Neuronal stem cell (in vitro differentiated cells): Measurements from ENCODE around the gene PRR29.

ENCODE experiments used
- DNase-seq: peaks from one replicate; pipeline ENCODE4 v3.0.0-alpha.2; 2013; ENCODE audit warnings: low spot score
- H2AFZ ChIP-seq: one replicate; pipeline ENCODE4 v1.6.1; 2013; ENCODE audit warnings: mild to moderate bottlenecking, low read length, inconsistent platforms
- H2AK5ac ChIP-seq: 2 replicates; pipeline ENCODE4 v1.6.1; 2013; ENCODE audit warnings: low read depth, mild to moderate bottlenecking, inconsistent platforms, low read length, moderate library complexity, mixed read lengths
- H2BK120ac ChIP-seq: 2 replicates; pipeline ENCODE4 v1.6.1; 2013; ENCODE audit warnings: low read depth, mild to moderate bottlenecking, inconsistent platforms, low read length, moderate library complexity, mixed read lengths
- H2BK12ac ChIP-seq: one replicate; pipeline ENCODE4 v1.6.1; 2013; ENCODE audit warnings: low read length, inconsistent platforms
- H2BK15ac ChIP-seq: 2 replicates; pipeline ENCODE4 v1.6.1; 2013; ENCODE audit warnings: mild to moderate bottlenecking, low read length, inconsistent platforms, mixed read lengths
- H2BK5ac ChIP-seq: one replicate; pipeline ENCODE4 v1.6.1; 2013; ENCODE audit warnings: inconsistent platforms, mild to moderate bottlenecking, low read length, moderate library complexity
- H3K14ac ChIP-seq: one replicate; pipeline ENCODE4 v1.6.1; 2013; ENCODE audit warnings: low read length, inconsistent platforms
- H3K18ac ChIP-seq: 2 replicates; pipeline ENCODE4 v1.6.1; 2013; ENCODE audit warnings: low read length, inconsistent platforms
- H3K23ac ChIP-seq: 2 replicates; pipeline ENCODE4 v1.6.1; 2013; ENCODE audit warnings: low read depth, mild to moderate bottlenecking, mixed read lengths, low read length, inconsistent platforms; ENCODE audit not compliant: poor library complexity
- H3K27ac ChIP-seq: replicated peaks from 3 replicates; pipeline ENCODE4 v1.5.1; 2013; ENCODE audit warnings: low read length, inconsistent platforms
- H3K27me3 ChIP-seq, 3 experiments: 2 replicates each; pipeline ENCODE4 v1.6.1; 2013; ENCODE audit warnings: low read length in 3 of 3, mild to moderate bottlenecking in 2 of 3, inconsistent platforms in 1 of 3, low read depth in 1 of 3, mixed read lengths in 1 of 3, moderate library complexity in 1 of 3; ENCODE audit not compliant: control insufficient read depth in 3 of 3, insufficient read depth in 3 of 3
- H3K36me3 ChIP-seq, 2 donors: replicated peaks in 1 of 2; 2 replicates each; pipeline ENCODE4 v1.6.1; 2013; ENCODE audit warnings: low read length in 2 of 2; ENCODE audit not compliant: control insufficient read depth in 2 of 2, insufficient read depth in 2 of 2
- H3K4ac ChIP-seq: 2 replicates; pipeline ENCODE4 v1.6.1; 2013; ENCODE audit warnings: inconsistent platforms, mild to moderate bottlenecking, low read length, moderate library complexity
- H3K4me1 ChIP-seq, 2 donors: 1 replicate in 1 of 2; 2 replicates in 1 of 2; pipeline ENCODE4 v1.6.1; 2013; ENCODE audit warnings: low read length in 2 of 2, low read depth in 1 of 2; ENCODE audit not compliant: control insufficient read depth in 2 of 2, insufficient read depth in 1 of 2
- H3K4me2 ChIP-seq: one replicate; pipeline ENCODE4 v1.6.1; 2013; ENCODE audit warnings: mild to moderate bottlenecking, low read length, inconsistent platforms; ENCODE audit not compliant: insufficient read depth, poor library complexity, severe bottlenecking
- H3K4me3 ChIP-seq, 2 donors: 2 replicates each; pipeline ENCODE4 v1.5.1; 2013; ENCODE audit warnings: low read length in 2 of 2, mild to moderate bottlenecking in 2 of 2, inconsistent platforms in 1 of 2, moderate library complexity in 1 of 2
- H3K79me1 ChIP-seq: one replicate; pipeline ENCODE4 v1.6.1; 2013; ENCODE audit warnings: low read depth, mild to moderate bottlenecking, inconsistent platforms, low read length, moderate library complexity
- H3K9ac ChIP-seq: one replicate; pipeline ENCODE4 v1.6.1; 2013; ENCODE audit warnings: mild to moderate bottlenecking, low read depth, low read length, inconsistent platforms; ENCODE audit not compliant: poor library complexity
- H3K9me3 ChIP-seq, 2 donors: replicated peaks in 1 of 2; 2 replicates each; pipeline versions ENCODE3 to v1.6.1; 2013; ENCODE audit warnings: low read length in 2 of 2, mild to moderate bottlenecking in 2 of 2, inconsistent platforms in 1 of 2, low read depth in 1 of 2, mixed read lengths in 1 of 2, moderate library complexity in 1 of 2; ENCODE audit not compliant: control insufficient read depth in 2 of 2, insufficient read depth in 1 of 2
- H4K8ac ChIP-seq: one replicate; pipeline ENCODE4 v1.6.1; 2013; ENCODE audit warnings: low read depth, mild to moderate bottlenecking, inconsistent platforms, low read length, moderate library complexity
- H4K91ac ChIP-seq: one replicate; pipeline ENCODE4 v1.6.1; 2013; ENCODE audit warnings: low read length, low read depth, mild to moderate bottlenecking, inconsistent platforms; ENCODE audit not compliant: poor library complexity
- WGBS, 2 donors: extraction: QIAGEN DNeasy Blood & Tissue Kit; methylation state at CpG; one replicate each; pipeline ENCODE4 v1.1.7; 2013; ENCODE audit warnings: missing lambda C conversion rate in 2 of 2, mixed read lengths in 1 of 2; ENCODE audit not compliant: insufficient read length in 2 of 2, insufficient replicate concordance in 1 of 2; ENCODE audit errors: extremely low coverage in 2 of 2; 5-methylcytosine and 5-hydroxymethylcytosine counted together

Gene PRR29

GRCh38 chr17:63962298-63962744 is 35.8 kb upstream of the PRR29 start:
- H3K4me3 ChIP-seq, result peak overlapping the region in 1 of 2 donors; percentile 32
- H2BK12ac ChIP-seq, result no peak overlapping the region
- no peaks in the 10 kb centered on the region for H3K79me1 ChIP-seq
- no peak for DNase-seq
- H3K9ac ChIP-seq, result no peak overlapping the region
- peak overlapping the region; percentile 84 for H2BK5ac ChIP-seq
- H4K8ac ChIP-seq, result no peak overlapping the region
- peak overlapping the region; percentile 2 for H2BK120ac ChIP-seq
- peak overlapping the region; percentile 86 for H3K18ac ChIP-seq
- no CpG with 5 or more reads among the region's 10 CpGs for WGBS, 2 donors
- H2AK5ac ChIP-seq, result peak overlapping the region; percentile 64
- no peak overlapping the region for H3K4ac ChIP-seq
- no peak overlapping the region for H3K14ac ChIP-seq
- H2BK15ac ChIP-seq, result no peak overlapping the region
- peak overlapping the region; percentile 50 for H3K27ac ChIP-seq
- H2AFZ ChIP-seq, result no peak overlapping the region
- H3K36me3 ChIP-seq, result no peaks in the 10 kb centered on the region
- H3K27me3 ChIP-seq, result peaks cover 0 to 31% (median 0%) of the 10 kb centered on the region in 3 experiments
- H3K4me1 ChIP-seq, result peaks cover 0 to 25% of the 10 kb centered on the region in 2 donors
- peak overlapping the region; percentile 19 for H3K4me2 ChIP-seq
- H4K91ac ChIP-seq, result no peak overlapping the region
- no peaks in the 10 kb centered on the region for H3K9me3 ChIP-seq
- H3K23ac ChIP-seq, result no peak overlapping the region

- Histone ChIP-seq H3K36me3 (no peaks in the 10 kb centered on the region), H3K27ac (no peak overlapping the region), H2BK5ac (peak overlapping the region; percentile 6), H2AFZ (no peak overlapping the region), H3K23ac (no peak overlapping the region), H3K18ac (no peak overlapping the region), H4K8ac (no peak overlapping the region), H3K9me3 (no peaks in the 10 kb centered on the region), H3K4me2 (no peak overlapping the region), H2BK12ac (peak overlapping the region; percentile 64), H3K79me1 (no peaks in the 10 kb centered on the region), H3K9ac (no peak overlapping the region), H3K4me3 (no peak overlapping the region), H3K4ac (no peak overlapping the region), H2BK15ac (peak overlapping the region; percentile 95), H3K14ac (no peak overlapping the region), H4K91ac (no peak overlapping the region), H3K4me1 (peaks cover 0 to 25% of the 10 kb centered on the region in 2 donors), H3K27me3 (peaks cover 0 to 31% (median 0%) of the 10 kb centered on the region in 3 experiments), H2BK120ac (no peak overlapping the region), H2AK5ac (peak overlapping the region; percentile 94)
- DNase-seq, result no peak
- no CpG with 5 or more reads among the region's 4 CpGs for WGBS, 2 donors
Measured at GRCh38 chr17:63963123-63963522, 35.0 kb upstream of the PRR29 start.

DNA sequence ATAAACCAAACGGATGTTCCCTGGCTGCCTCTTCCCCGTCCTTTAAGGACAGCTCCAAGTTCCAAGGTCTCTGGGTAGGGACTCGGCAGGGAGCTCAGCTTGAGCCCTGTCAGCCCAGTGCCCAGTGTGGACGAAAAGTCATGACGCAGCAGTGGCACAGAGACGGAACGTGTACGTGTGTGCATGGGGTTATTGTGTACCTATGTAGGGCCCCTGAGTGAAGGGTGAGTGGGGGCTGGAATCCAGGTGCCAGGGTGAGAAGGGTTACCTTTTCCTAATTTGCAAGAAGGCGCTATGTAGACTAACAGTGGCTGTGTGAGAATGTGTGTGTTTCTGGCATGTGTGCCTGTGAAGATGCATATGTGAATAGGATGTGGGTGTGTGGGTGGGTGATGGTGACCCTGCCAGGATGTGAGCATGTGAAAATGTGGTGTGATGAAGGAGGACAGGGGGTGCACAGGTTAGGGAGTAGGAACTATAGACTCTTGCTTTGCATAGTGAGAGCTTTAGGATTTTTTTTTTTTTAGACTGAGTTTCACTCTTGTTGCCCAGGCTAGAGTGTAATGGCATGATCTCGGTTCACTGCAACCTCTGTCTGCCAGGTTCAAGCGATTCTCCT is 31.4 kb upstream of the PRR29 start:
- peaks cover 0 to under 1% of the 10 kb centered on the region in 2 donors for H3K9me3 ChIP-seq
- H3K79me1 ChIP-seq, result peaks cover under 1% of the 10 kb centered on the region
- H3K27me3 ChIP-seq, result peaks cover 0 to 12% (median 0%) of the 10 kb centered on the region in 3 experiments
- H3K36me3 ChIP-seq, result no peaks in the 10 kb centered on the region
- no peak overlapping the region for H3K23ac ChIP-seq
- no peak overlapping the region for H2BK120ac ChIP-seq
- peak overlapping the region; percentile 11 for H2AK5ac ChIP-seq
- H4K91ac ChIP-seq, result no peak overlapping the region
- H2BK12ac ChIP-seq, result no peak overlapping the region
- no peak overlapping the region for H3K27ac ChIP-seq
- H2AFZ ChIP-seq, result no peak overlapping the region
- H4K8ac ChIP-seq, result no peak overlapping the region
- H3K4me3 ChIP-seq, result no peak overlapping the region
- H3K9ac ChIP-seq, result no peak overlapping the region
- no CpG with 5 or more reads among the region's 11 CpGs for WGBS, 2 donors
- H3K14ac ChIP-seq, result peak overlapping the region; percentile 22
- DNase-seq, result no peak
- peak overlapping the region; percentile 5 for H3K18ac ChIP-seq
- H3K4me1 ChIP-seq, result peaks cover 0 to 8% of the 10 kb centered on the region in 2 donors
- H3K4ac ChIP-seq, result no peak overlapping the region
- H2BK5ac ChIP-seq, result no peak overlapping the region
- H2BK15ac ChIP-seq, result no peak overlapping the region
- no peak overlapping the region for H3K4me2 ChIP-seq

- no peak overlapping the region for H3K4me2 ChIP-seq
- no peak overlapping the region for H3K9ac ChIP-seq
- H3K27ac ChIP-seq, result no peak overlapping the region
- peaks cover 0 to 1% of the 10 kb centered on the region in 2 donors for H3K36me3 ChIP-seq
- peaks cover 0 to 2% of the 10 kb centered on the region in 2 donors for H3K9me3 ChIP-seq
- DNase-seq, result no peak
- H2BK5ac ChIP-seq, result no peak overlapping the region
- H3K14ac ChIP-seq, result peak overlapping the region; percentile 25
- no peak overlapping the region for H2AFZ ChIP-seq
- peak overlapping the region; percentile 20 for H2AK5ac ChIP-seq
- H3K23ac ChIP-seq, result peak overlapping the region; percentile 16
- peaks cover 2% of the 10 kb centered on the region for H3K79me1 ChIP-seq
- H4K8ac ChIP-seq, result peak overlapping the region; percentile 75
- peak overlapping the region; percentile 20 for H3K18ac ChIP-seq
- peak overlapping the region in 1 of 2 donors; percentile 23 for H3K4me3 ChIP-seq
- no peak overlapping the region for H4K91ac ChIP-seq
- H3K4ac ChIP-seq, result no peak overlapping the region
- H2BK120ac ChIP-seq, result no peak overlapping the region
- H2BK15ac ChIP-seq, result peak overlapping the region; percentile 3
- no peak overlapping the region for H2BK12ac ChIP-seq
- no CpG with 5 or more reads among the region's 19 CpGs for WGBS, 2 donors
- no peaks in the 10 kb centered on the region for H3K4me1 ChIP-seq
- peaks cover 0 to 5% (median 0%) of the 10 kb centered on the region in 3 experiments for H3K27me3 ChIP-seq
Measured at GRCh38 chr17:63967953-63968352, 30.2 kb upstream of the PRR29 start.
